HepG2 (cell line): ENCODE measurements around the gene FAM174C. TPM values are rescaled to one million over a fixed set of nuclear protein-coding genes. Genes with fewer than 3 reads are reported as not detected.
A peak's percentile ranks its signal among the peaks of the same experiment; 100 is the strongest.

Source experiments
- AKNA ChIP-seq: sonication (generic); formaldehyde crosslinking; IDR thresholded peaks from 2 replicates; pipeline ENCODE4 v1.4.0; 2020; ENCODE audit warnings: missing genetic modification reagents, borderline replicate concordance
- HNRNPK ChIP-seq: fragments of 200-400 bp; formaldehyde crosslinking; IDR thresholded peaks from 2 replicates; pipeline ENCODE4 v1.6.1; 2018; ENCODE audit warnings: low read length, low read depth, moderate library complexity, mild to moderate bottlenecking; ENCODE audit not compliant: poor library complexity, severe bottlenecking
- UBTF ChIP-seq: sonication (generic); formaldehyde crosslinking; IDR thresholded peaks from 2 replicates; pipeline ENCODE4 v1.4.0; 2020; ENCODE audit warnings: mild to moderate bottlenecking, missing genetic modification reagents
- ZMYM3 ChIP-seq: sonication (generic); formaldehyde crosslinking; IDR thresholded peaks from 2 replicates; pipeline ENCODE4 v1.5.1; 2020; ENCODE audit warnings: mild to moderate bottlenecking, missing genetic modification reagents
- ZNF407 ChIP-seq: sonication (generic); formaldehyde crosslinking; IDR thresholded peaks from one replicate; pipeline ENCODE4 v1.5.1; 2020; ENCODE audit warnings: mild to moderate bottlenecking, missing genetic modification reagents; ENCODE audit errors: not compliant biosample characterization
- polyA plus RNA-seq, 8 experiments: library from polyadenylated mRNA; depleted of rRNA in 3 of 8; stranded (reverse) in 7 of 8; unstranded in 1 of 8; fragments of >200 nt; fragmentation: Illumina TruSeq in 4 of 8; extraction: Trizol in 4 of 8; gene quantifications; 2 replicates each; pipeline versions ENCODE4 v1.2.1 to v1.2.3, GENCODE V29; 2011 to 2016; ENCODE audit warnings: low read depth in 4 of 8, missing spikeins in 1 of 8, mixed read lengths in 1 of 8; ENCODE audit not compliant: insufficient read depth in 1 of 8
- total RNA-seq, 5 experiments: library from RNA; depleted of rRNA; stranded (reverse); fragments of >200 nt; fragmentation: Illumina TruSeq; extraction: Trizol; gene quantifications; 2 replicates each; pipeline ENCODE4 v1.2.3, GENCODE V29; 2016; ENCODE audit warnings: low read depth in 1 of 5
- TF ChIP-seq, protein P1 (sequence below): IDR thresholded peaks from 2 replicates; pipeline ENCODE4 v1.6.1; 2012; ENCODE audit warnings: inconsistent platforms
- TF ChIP-seq, protein P2 (sequence below): sonication (generic); formaldehyde crosslinking; IDR thresholded peaks from 2 replicates; pipeline ENCODE4 v1.5.1; 2020; ENCODE audit warnings: missing genetic modification reagents, mild to moderate bottlenecking, borderline replicate concordance

FAM174C gene
- total and polyA plus RNA-seq, 2 of the 13 experiments (the other 11 are each of a cell fraction or from before 2014, with no cell fraction given): 19.5 to 31.3 TPM

GRCh38 chr19:1287354-1288225 is 12.3 kb downstream of the FAM174C start (continued):
- TF ChIP-seq ZNF407 (CRISPR knock-in tag) (peak; percentile 27), ZMYM3 (0 out of 2 replicates have a peak, but pooled peaks have one; percentile 7), UBTF (CRISPR knock-in tag) (0 out of 2 replicates have a peak, but pooled peaks have one; percentile 17), AKNA (CRISPR knock-in tag) (no peak), HNRNPK (no peak)
- TF ChIP-seq, protein P1, sequence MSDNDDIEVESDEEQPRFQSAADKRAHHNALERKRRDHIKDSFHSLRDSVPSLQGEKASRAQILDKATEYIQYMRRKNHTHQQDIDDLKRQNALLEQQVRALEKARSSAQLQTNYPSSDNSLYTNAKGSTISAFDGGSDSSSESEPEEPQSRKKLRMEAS: 0 out of 2 replicates have a peak, but pooled peaks have one; percentile 30
- TF ChIP-seq, protein P2, sequence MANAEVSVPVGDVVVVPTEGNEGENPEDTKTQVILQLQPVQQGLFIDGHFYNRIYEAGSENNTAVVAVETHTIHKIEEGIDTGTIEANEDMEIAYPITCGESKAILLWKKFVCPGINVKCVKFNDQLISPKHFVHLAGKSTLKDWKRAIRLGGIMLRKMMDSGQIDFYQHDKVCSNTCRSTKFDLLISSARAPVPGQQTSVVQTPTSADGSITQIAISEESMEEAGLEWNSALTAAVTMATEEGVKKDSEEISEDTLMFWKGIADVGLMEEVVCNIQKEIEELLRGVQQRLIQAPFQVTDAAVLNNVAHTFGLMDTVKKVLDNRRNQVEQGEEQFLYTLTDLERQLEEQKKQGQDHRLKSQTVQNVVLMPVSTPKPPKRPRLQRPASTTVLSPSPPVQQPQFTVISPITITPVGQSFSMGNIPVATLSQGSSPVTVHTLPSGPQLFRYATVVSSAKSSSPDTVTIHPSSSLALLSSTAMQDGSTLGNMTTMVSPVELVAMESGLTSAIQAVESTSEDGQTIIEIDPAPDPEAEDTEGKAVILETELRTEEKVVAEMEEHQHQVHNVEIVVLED: 0 out of 2 replicates have a peak, but pooled peaks have one; percentile 50
